HEK293 (cell line): ENCODE results near the gene C5orf46.

ENCODE experiments used
- ZBTB8A ChIP-seq: fragments of 450-650 bp; formaldehyde crosslinking; IDR thresholded peaks from 2 replicates; pipeline ENCODE4 v1.5.1; 2016; ENCODE audit warnings: missing biosample characterization, missing genetic modification characterization
- ZNF175 ChIP-seq: fragments of 450-650 bp; formaldehyde crosslinking; IDR thresholded peaks from 2 replicates; pipeline ENCODE4 v1.5.1; 2016; ENCODE audit warnings: missing biosample characterization, missing genetic modification characterization
- ZNF529 ChIP-seq: fragments of 450-650 bp; formaldehyde crosslinking; IDR thresholded peaks from 2 replicates; pipeline ENCODE4 v1.5.1; 2017; ENCODE audit warnings: missing genetic modification characterization, missing biosample characterization; ENCODE audit not compliant: insufficient replicate concordance
- TF ChIP-seq, protein P1 (sequence below): sonication (generic); formaldehyde crosslinking; IDR thresholded peaks from 2 replicates; pipeline ENCODE4 v1.8.1; 2022; ENCODE audit warnings: mild to moderate bottlenecking, moderate library complexity, missing genetic modification reagents

DNA sequence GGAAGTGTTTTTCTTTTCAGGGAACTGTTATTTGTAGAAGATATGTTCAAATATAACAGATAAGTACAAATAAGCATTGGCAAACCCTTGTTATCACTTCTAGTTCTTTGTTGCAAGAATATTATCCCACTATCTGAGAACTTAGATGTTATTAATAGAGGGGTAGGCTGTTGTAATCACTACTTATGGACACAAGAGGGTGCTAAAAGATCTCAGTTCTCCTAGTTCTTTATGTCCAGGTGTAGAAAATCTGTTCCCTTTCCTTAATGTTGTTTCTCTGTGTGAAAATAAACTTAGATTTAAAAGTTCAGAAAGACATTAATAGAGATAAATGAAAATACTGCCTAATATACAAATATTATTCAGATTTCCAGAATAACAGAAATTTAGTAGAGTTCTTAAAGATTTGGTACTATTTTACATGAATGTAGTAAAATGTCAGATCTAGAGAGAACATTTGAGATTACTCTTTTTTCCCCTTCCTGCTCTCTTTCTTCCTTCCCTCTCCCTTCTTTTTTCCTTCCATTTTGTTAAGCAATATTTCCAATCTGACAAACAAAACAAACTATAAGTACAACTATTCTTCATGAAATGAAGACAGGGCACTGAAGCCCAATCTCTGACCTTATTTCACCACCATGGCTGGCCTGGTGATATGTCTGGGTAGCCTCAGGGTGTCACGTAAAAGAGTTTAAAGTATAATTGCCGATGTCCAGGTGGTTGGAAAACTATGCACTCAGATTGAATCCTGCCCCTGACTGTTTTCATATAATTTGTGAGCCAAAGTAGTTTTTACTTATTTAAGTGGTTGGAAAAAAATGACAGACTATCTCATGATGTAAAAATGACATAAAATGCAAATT, 43.6 kb upstream of the C5orf46 start:
- TF ChIP-seq ZBTB8A (no peak), ZNF175 (tag by site-specific recombination) (no peak), ZNF529 (no peak)
- TF ChIP-seq, protein P1, sequence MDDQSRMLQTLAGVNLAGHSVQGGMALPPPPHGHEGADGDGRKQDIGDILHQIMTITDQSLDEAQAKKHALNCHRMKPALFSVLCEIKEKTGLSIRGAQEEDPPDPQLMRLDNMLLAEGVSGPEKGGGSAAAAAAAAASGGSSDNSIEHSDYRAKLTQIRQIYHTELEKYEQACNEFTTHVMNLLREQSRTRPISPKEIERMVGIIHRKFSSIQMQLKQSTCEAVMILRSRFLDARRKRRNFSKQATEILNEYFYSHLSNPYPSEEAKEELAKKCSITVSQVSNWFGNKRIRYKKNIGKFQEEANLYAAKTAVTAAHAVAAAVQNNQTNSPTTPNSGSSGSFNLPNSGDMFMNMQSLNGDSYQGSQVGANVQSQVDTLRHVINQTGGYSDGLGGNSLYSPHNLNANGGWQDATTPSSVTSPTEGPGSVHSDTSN (CRISPR knock-in tag) = no peak
